ENCODE results near the gene RNASE13.
A peak's percentile ranks its signal among the peaks of the same experiment; 100 is the strongest.

RNASE13 gene

GRCh38 chr14:21026274-21026987, 8.2 kb downstream of the RNASE13 start:
- H3K9ac ChIP-seq (ENCODE audit: low read length), result no peak overlapping the region
- H3K79me2 ChIP-seq (ENCODE audit: insufficient read depth, low read length), result no peaks in the 10 kb centered on the region
- H2AFZ ChIP-seq (ENCODE audit: low read length), result no peak overlapping the region
- H3K4me2 ChIP-seq (ENCODE audit: low read length), result no peak overlapping the region
- H4K20me1 ChIP-seq (ENCODE audit: insufficient read depth, low read length), result no peaks in the 10 kb centered on the region
- no peaks in the 10 kb centered on the region for H3F3A ChIP-seq (ENCODE audit: insufficient read depth, low read length)
- no peak overlapping the region for H3K27ac ChIP-seq (ENCODE audit: low read depth, low read length, poor library complexity, severe bottlenecking)
- no peaks in the 10 kb centered on the region for H3K9me2 ChIP-seq (ENCODE audit: low read depth, low read length)
- H3K36me3 ChIP-seq (ENCODE audit: insufficient read depth, low read length), result no peaks in the 10 kb centered on the region
- H3K9me3 ChIP-seq (ENCODE audit: low read length), result no peaks in the 10 kb centered on the region
- no peaks in the 10 kb centered on the region; the same call in 1 of the 2 replicates for H3K27me3 ChIP-seq (ENCODE audit: insufficient read depth, low read length)
- TF ChIP-seq EZH2 (IDR thresholded peaks at IDR 0.05; ENCODE audit: borderline replicate concordance, low read length), result no peak
- TF ChIP-seq, protein P1, sequence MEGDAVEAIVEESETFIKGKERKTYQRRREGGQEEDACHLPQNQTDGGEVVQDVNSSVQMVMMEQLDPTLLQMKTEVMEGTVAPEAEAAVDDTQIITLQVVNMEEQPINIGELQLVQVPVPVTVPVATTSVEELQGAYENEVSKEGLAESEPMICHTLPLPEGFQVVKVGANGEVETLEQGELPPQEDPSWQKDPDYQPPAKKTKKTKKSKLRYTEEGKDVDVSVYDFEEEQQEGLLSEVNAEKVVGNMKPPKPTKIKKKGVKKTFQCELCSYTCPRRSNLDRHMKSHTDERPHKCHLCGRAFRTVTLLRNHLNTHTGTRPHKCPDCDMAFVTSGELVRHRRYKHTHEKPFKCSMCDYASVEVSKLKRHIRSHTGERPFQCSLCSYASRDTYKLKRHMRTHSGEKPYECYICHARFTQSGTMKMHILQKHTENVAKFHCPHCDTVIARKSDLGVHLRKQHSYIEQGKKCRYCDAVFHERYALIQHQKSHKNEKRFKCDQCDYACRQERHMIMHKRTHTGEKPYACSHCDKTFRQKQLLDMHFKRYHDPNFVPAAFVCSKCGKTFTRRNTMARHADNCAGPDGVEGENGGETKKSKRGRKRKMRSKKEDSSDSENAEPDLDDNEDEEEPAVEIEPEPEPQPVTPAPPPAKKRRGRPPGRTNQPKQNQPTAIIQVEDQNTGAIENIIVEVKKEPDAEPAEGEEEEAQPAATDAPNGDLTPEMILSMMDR (IDR thresholded peaks at IDR 0.05; ENCODE audit: low read length), result no peak
- peaks cover 2% of the 10 kb centered on the region for H3K4me1 ChIP-seq (ENCODE audit: insufficient read depth, low read length, severe bottlenecking)
- no peak overlapping the region for H3K4me3 ChIP-seq (ENCODE audit: low read depth, low read length, poor library complexity, severe bottlenecking)

- Histone ChIP-seq H3K27ac (ENCODE audit: low read depth, low read length, poor library complexity, severe bottlenecking) (no peak overlapping the region), H2AFZ (ENCODE audit: low read length) (no peak overlapping the region), H3K9ac (ENCODE audit: low read length) (no peak overlapping the region)
Measured at GRCh38 chr14:21025371-21026273, 9.0 kb downstream of the RNASE13 start.

GRCh38 chr14:21024585-21025370, 9.8 kb downstream of the RNASE13 start, which contains the start of gene NDRG2:
NDRG2 (minus strand) TSS chr14:21025061; CDS start chr14:21023315, 1,746 bp downstream.
- Histone ChIP-seq H3K4me1 (ENCODE audit: insufficient read depth, low read length, severe bottlenecking) (peaks cover 2% of the 10 kb centered on the region), H3K9me2 (ENCODE audit: low read depth, low read length) (no peaks in the 10 kb centered on the region), H3K79me2 (ENCODE audit: insufficient read depth, low read length) (no peaks in the 10 kb centered on the region), H3F3A (ENCODE audit: insufficient read depth, low read length) (no peaks in the 10 kb centered on the region), H3K4me3 (ENCODE audit: low read depth, low read length, poor library complexity, severe bottlenecking) (peak within 1 kb of the TSS; percentile 43), H2AFZ (ENCODE audit: low read length) (no peak within 1 kb of the TSS), H4K20me1 (ENCODE audit: insufficient read depth, low read length) (no peaks in the 10 kb centered on the region), H3K36me3 (ENCODE audit: insufficient read depth, low read length) (no peaks in the 10 kb centered on the region), H3K4me2 (ENCODE audit: low read length) (peak within 1 kb of the TSS; percentile 53; the same call in 1 of the 2 replicates), H3K9me3 (ENCODE audit: low read length) (no peaks in the 10 kb centered on the region), H3K9ac (ENCODE audit: low read length) (no peak within 1 kb of the TSS), H3K27me3 (ENCODE audit: insufficient read depth, low read length) (no peaks in the 10 kb centered on the region; the same call in 1 of the 2 replicates), H3K27ac (ENCODE audit: low read depth, low read length, poor library complexity, severe bottlenecking) (no peak within 1 kb of the TSS)
- TF ChIP-seq EZH2 (IDR thresholded peaks at IDR 0.05; ENCODE audit: borderline replicate concordance, low read length), result no peak
- TF ChIP-seq, protein P1 (IDR thresholded peaks at IDR 0.05; ENCODE audit: low read length), result no peak

More at GRCh38 chr14:21025371-21026273, 9.0 kb downstream of the RNASE13 start:
- Histone ChIP-seq H3K4me3 (ENCODE audit: low read depth, low read length, poor library complexity, severe bottlenecking) (peak overlapping the region; percentile 43), H3K27me3 (ENCODE audit: insufficient read depth, low read length) (no peaks in the 10 kb centered on the region; the same call in 1 of the 2 replicates), H3K9me3 (ENCODE audit: low read length) (no peaks in the 10 kb centered on the region), H3K4me1 (ENCODE audit: insufficient read depth, low read length, severe bottlenecking) (peaks cover 2% of the 10 kb centered on the region), H3K79me2 (ENCODE audit: insufficient read depth, low read length) (no peaks in the 10 kb centered on the region), H4K20me1 (ENCODE audit: insufficient read depth, low read length) (no peaks in the 10 kb centered on the region), H3K36me3 (ENCODE audit: insufficient read depth, low read length) (no peaks in the 10 kb centered on the region), H3K9me2 (ENCODE audit: low read depth, low read length) (no peaks in the 10 kb centered on the region), H3F3A (ENCODE audit: insufficient read depth, low read length) (no peaks in the 10 kb centered on the region), H3K4me2 (ENCODE audit: low read length) (peak overlapping the region; percentile 53; the same call in 1 of the 2 replicates)
- TF ChIP-seq, protein P1 (IDR thresholded peaks at IDR 0.05; ENCODE audit: low read length), result no peak
- no peak for TF ChIP-seq EZH2 (IDR thresholded peaks at IDR 0.05; ENCODE audit: borderline replicate concordance, low read length)

All from OCI-LY1 (cell line).